Endometrial microvascular endothelial cells (primary cell): ENCODE measurements around the gene SPATA31E1. TPM values are rescaled to one million over a fixed set of nuclear protein-coding genes. Genes with fewer than 3 reads are reported as not detected.
"Not testable (repeated sequence)": the region's sequence is repeated elsewhere in the genome, so short reads cannot be mapped to it uniquely, and the experiment has no call there.

ENCODE experiments used
- in situ Hi-C: cut with HindIII; loops from 2 replicates; pipeline ENCODE4 v1.10.0; 2017; ENCODE audit warnings: low sequenced_read_pairs, low pct_unique_long_range_greater_than_20kb; ENCODE audit errors: inconsistent ontology term
- total RNA-seq: library from RNA; depleted of rRNA; stranded (reverse); fragments of >200 nt; gene quantifications from one replicate; pipeline ENCODE4 v1.2.3, GENCODE V29; 2015; ENCODE audit errors: inconsistent ontology term

SPATA31E1 gene
- total RNA-seq, 1 donor from 2014 or later = not detected

GRCh38 chr9:87883274-87883673, 597 bp downstream of the SPATA31E1 start:
- in situ Hi-C loops = no loop called here

DNA sequence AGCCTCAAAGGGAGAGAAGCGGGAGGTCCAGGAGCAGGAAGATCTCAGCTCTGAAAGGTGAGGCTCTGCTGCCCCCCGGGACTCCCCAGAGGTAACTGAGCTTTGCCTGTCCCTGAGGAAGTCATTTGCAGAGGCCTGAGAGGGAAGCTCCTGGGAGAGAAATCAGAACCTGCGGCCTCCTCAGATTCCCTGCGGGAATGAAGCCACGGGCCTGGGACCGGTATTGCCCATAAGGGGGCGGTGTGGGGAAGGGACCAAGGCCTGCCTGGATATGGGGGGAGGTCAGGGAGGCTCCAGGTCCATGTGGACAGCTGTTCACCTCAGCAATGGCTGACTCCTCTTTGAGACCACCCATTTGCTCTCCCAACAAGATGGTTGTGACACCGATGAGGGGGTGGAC, 1.3 kb downstream of the SPATA31E1 start:
- in situ Hi-C loops = no loop called here

DNA sequence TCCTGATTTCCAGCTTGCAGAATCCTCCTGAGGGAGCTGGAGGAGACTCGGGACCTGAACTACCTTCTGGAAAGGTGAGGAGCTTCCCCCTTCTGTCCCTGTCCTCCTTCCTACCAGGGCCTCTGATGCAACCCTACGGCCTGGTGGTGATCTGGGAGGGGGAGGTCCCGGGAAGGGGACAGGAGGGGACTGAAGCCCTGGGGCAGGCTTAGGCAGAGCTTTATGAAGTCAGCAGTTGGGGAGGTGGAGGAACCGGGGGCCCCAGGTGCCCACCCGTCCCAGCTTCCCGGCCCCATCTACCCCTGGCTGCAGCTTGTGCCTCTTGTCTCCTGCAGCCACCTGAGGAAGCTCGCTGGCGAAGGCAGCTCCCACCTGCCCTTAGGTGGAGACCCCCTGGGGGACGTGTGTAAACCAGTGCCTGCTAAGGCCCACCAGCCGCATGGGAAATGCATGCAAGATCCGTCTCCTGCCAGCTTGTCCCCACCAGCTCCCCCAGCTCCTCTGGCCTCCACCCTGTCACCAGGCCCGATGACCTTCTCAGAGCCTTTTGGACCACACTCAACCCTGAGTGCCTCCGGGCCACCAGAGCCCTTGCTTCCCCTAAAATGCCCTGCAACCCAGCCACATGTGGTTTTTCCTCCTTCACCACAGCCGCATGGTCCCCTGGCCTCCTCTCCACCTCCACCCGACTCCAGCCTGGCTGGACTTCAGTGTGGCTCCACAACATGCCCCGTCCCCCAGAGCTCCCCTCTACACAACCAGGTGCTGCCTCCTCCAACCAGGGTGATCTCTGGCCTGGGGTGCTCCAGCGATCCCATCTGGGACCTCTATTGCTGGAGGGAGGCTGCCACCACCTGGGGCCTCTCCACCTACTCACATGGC, 2.1 kb downstream of the SPATA31E1 start:
- in situ Hi-C loops = no loop called here

GRCh38 chr9:87885484-87886189, 3.0 kb downstream of the SPATA31E1 start:
- in situ Hi-C loops = no loop called here

DNA sequence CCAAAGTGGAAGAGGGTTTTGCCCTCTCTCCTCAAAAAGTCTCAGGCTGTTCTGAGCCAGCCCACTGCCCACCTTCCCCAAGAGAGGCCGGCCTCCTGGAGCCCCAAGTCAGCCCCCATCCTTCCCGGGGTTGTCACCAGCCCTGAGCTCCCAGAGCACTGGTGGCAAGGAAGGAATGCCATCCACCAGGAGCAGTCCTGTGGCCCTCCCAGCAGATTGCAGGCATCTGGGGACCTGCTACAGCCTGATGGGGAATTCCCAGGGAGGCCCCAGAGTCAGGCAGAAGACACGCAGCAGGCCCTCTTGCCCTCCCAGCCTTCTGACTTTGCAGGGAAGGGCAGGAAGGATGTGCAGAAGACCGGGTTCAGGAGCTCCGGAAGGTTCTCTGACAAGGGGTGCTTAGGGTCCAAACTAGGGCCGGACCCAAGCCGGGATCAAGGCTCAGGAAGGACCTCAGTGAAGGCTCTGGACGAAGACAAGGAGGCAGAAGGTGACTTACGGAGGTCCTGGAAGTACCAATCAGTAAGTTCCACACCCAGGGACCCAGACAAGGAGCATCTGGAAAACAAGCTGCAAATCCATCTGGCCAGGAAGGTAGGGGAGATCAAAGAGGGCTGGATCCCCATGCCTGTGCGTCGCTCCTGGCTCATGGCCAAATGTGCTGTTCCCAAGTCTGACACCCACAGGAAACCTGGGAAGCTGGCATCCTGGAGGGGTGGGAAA, 3.7 kb downstream of the SPATA31E1 start:
- in situ Hi-C loops = no loop called here

DNA sequence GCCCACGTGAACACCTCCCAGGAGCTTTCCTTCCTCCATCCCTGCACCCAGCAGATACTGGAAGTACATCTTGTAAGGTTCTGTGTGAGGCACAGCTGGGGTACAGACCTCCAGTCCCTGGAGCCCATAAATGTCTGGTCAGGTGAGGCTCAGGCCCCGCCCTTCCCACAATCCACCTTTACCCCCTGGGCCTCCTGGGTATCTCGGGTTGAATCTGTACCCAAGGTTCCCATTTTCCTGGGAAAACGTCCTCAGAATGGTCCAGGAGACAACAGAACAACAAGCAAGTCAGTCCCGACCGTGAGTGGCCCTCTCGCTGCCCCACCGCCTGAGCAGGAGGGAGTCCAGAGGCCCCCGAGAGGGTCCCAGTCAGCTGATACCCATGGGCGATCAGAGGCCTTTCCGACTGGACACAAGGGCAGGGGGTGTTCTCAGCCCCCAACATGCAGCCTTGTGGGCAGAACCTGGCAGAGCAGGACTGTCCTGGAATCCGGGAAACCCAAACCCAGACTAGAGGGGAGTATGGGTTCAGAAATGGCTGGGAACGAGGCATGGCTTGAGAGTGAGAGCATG, 4.3 kb downstream of the SPATA31E1 start:
- in situ Hi-C loops = no loop called here

- in situ Hi-C loops = no loop called here
Observed at GRCh38 chr9:87887661-87888480, 5.2 kb downstream of the SPATA31E1 start.

DNA sequence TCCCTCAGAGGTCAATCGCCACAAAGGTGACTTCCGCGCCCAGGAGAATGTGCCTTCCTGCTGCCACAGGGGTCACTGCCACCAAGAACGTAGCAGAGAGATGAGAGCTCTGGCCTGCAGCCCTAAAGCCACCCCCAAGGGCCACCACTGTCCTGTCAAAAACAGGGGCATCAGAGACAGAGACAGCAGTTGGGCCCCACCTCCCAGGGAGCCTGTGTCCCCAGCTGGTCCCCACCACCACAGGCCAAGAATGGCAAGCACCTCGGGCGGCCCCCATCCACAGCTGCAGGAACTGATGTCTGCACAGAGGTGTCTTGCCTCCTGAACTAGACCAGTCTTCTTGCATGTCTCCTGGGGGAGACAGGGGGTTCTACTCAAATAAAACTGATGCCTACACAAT, 5.8 kb downstream of the SPATA31E1 start:
- in situ Hi-C loops = no loop called here

- in situ Hi-C loops = no loop called here
Observed at GRCh38 chr9:87889065-87889881, 6.6 kb downstream of the SPATA31E1 start.

DNA sequence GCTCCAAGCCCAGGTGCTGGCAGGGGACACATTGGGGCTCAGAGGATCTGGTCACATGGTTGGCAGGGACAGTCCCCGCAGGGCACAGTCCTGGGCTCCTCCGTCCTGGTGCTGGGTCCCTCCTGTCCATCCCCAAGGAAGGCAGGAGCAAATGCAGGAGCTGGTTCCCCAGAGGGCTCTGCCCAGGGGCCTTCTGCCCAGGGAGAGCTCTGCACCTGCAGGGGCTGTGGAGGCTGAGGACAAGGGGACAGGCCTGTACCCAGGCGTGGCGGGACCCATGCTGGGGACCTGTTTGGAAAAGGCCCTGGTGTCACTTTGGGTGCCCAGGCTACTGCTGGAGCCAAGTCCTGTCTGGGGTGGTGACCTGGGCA, 7.2 kb downstream of the SPATA31E1 start:
- in situ Hi-C loops = no loop called here

GRCh38 chr9:87890837-87891236, 8.2 kb downstream of the SPATA31E1 start:
- in situ Hi-C loops = no loop called here

GRCh38 chr9:87891754-87892153, 9.1 kb downstream of the SPATA31E1 start:
- in situ Hi-C loops = no loop called here

GRCh38 chr9:87892956-87893355, 10.3 kb downstream of the SPATA31E1 start:
- in situ Hi-C loops = no loop called here

GRCh38 chr9:87894998-87895625, 12.4 kb downstream of the SPATA31E1 start:
- in situ Hi-C loops = no loop called here

DNA sequence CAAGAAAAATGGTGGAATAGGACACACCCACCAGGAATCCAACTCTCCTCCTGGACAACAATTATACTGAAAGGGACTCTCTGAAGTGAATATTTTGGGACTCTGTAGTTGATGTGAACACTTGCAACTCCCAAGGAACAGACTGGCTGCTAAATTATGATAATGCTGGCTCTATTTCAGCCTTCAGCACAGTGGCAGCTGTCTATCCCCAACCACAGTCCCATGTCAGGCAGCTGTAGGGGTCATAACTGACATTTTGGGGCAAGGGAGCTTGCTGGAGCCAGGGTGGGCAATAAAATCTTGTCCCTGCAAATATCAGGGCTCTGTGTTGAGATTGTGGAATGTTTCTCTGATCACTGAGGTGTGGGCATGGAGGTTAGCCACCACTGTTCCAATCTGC, 14.2 kb downstream of the SPATA31E1 start:
- in situ Hi-C loops = no loop called here

DNA sequence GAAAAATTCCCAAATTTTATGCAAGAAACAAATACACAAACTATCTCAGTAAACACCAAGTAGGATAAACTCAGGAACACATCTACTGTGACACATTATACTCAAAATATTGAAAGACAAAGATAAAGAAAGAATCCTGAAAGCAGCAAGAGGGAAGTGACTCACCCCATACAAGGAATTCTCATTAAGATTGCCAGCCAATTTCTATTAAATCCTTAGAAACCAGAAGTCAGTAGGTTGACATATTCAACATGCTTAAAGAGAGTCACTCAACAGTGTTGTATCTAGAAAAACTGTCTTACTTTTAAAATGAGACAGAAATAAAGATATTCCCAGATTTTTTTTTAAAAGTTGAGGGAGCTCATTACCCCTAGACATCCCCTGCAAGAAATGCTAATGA, 15.5 kb downstream of the SPATA31E1 start:
- in situ Hi-C loops = no loop called here

DNA sequence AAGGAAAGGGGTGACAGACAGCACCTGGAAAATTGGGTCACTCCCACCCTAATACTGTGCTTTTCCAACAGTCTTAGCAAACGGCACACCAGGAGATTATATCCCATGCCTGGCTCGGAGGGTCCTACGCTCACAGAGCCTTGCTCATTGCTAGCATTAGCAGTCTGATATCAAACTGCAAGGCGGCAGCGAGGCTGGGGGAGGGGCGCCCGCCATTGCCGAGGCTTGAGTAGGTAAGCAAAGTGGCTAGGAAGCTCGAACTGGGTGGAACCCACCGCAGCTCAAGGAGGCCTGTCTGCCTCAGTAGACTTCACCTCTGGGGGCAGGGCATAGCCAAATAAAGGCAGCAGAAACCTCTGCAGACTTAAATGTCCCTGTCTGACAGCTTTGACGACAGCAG, 19.7 kb downstream of the SPATA31E1 start:
- in situ Hi-C loops = not testable (repeated sequence)
